Measurements from ENCODE around the gene CYP4B1.
"Not testable (repeated sequence)": the region's sequence is repeated elsewhere in the genome, so short reads cannot be mapped to it uniquely, and the experiment has no call there.

The CYP4B1 gene

DNA sequence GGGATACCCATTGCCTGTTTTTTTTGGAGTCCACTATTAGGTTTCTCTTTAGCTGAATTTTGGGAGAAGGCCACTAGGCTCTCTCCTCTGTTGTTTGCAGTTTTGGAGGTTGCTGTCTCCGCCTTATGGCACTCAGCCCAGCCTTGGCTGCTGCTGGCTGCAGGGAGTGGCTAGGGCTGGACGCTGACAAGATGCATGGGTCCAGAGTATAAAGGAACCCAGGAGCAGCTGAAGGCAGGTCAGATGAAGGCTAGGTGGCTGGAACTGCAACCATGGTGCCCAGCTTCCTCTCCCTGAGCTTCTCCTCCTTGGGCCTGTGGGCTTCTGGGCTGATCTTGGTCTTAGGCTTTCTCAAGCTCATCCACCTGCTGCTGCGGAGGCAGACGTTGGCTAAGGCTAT lies at the start of gene CYP4B1:
Gene CYP4B1 (plus strand): TSS at position 237 of the 400 bp plus-strand sequence. CDS start 36 bp downstream, at position 273.
- no peak for DNase-seq

GRCh38 chr1:46749404-46749803 lies 49.4 kb upstream of the CYP4B1 start:
- no peak for DNase-seq

GRCh38 chr1:46749921-46750404 lies 48.9 kb upstream of the CYP4B1 start:
- no peak for DNase-seq

GRCh38 chr1:46753985-46754384 lies 44.9 kb upstream of the CYP4B1 start:
- no peak for DNase-seq

DNA sequence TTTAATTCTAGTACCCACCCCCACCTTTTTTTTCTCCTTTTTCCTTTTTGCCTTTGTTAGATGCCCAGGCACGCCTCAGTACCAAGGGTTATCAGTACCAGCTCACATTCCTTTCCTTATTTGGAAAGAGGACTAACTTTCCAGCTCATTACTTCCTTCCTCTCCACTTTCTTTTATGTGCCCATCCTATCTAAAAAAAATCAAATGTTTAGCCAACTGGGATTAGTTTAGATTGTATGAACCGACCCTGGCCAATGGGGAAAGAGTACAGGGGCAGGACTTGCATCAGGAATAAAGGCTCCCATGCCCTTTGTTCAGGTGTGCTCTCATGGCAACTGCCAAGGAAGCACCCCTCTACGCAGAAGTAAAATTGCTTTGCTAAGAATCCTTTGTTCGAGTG lies 44.1 kb upstream of the CYP4B1 start:
- not testable (repeated sequence) for DNase-seq

DNA sequence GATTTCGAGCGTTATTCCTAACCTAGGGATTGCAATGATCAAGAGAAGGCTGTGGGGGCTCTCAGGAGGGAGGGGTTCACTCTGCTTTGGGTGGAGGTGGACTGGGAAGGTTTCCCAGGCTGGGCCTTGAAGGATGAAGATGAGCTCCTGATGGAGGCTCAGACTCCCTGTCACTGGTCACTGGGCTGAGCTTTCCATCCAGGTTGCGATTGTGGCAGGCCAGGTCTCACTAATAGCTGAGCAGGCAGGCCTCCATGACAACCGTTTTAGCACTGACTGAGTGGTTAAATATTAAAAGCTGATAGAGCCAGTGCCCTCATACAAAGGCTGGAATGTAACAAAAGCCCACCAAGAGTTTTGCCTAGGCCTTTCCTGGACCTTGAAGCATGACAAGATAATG lies 43.7 kb upstream of the CYP4B1 start:
- DNase-seq = no peak

- DNase-seq = no peak
Observed at GRCh38 chr1:46757247-46757955, 41.4 kb upstream of the CYP4B1 start.

DNA sequence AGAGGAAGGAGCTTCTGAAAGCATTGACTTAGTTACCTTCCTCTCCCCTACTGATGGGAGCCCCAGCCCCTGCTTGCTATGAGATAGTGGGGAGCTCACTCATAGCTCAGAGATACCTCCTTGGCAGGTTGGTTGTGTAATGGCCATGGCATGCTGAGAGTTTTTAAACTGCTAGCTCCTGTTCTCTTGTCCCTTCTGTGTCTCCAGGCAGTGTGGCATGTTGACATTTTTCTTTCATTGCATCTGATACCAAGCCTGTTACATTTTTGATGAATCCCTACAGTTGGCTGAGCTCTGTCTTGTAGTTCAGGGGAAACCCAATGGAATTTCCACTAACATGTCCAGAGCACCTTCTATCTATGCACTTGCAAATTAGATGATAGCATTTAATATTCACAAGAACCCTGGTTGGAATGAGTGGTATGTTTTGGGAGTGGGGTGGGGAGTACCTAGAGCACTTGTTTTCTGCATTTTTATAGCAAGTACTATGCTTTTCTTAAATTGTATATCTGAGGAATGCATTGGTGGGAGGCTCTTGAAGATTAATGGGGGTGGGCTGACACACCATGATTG lies 40.8 kb upstream of the CYP4B1 start:
- no peak for DNase-seq

GRCh38 chr1:46760558-46761166 lies 38.2 kb upstream of the CYP4B1 start:
- no peak for DNase-seq

- no peak for DNase-seq
Observed at GRCh38 chr1:46761740-46762139, 37.1 kb upstream of the CYP4B1 start.

- no peak for DNase-seq
Observed at GRCh38 chr1:46764402-46764801, 34.4 kb upstream of the CYP4B1 start.

DNA sequence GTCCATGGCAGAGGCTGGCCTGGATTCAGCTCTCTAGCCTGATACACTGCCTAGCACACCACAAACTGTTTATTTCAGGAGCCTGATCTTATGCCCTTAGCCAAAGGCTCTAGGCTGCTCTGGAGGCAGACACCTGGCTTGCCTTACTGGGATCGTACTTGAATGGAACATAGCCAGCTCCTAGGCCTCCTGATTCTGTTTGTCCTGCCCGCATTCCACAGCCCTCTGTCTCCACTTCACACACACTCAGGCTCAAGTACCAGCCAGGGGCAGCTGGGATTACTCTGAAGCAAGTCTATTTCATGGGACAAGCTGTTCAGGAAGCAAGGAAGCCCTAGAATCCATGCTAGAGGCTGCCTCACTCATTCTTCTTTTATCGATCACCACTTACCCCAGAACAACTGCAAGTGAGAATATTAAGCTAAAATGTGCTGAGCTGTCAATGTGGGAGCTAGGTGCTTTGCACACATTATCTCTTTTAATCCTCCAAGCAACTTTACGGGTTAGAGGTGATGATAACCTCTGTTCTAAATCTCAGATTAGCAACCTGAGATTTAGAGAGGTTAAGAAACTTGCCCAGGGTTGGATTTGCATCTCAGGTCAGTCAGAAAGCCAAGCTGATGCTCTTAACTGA lies 31.1 kb upstream of the CYP4B1 start:
- DNase-seq = no peak

- no peak for DNase-seq
Observed at GRCh38 chr1:46768445-46768844, 30.4 kb upstream of the CYP4B1 start.

- no peak for DNase-seq
Observed at GRCh38 chr1:46769028-46769740, 29.7 kb upstream of the CYP4B1 start.

GRCh38 chr1:46770541-46770940 lies 28.3 kb upstream of the CYP4B1 start:
- no peak for DNase-seq

GRCh38 chr1:46772571-46772970 lies 26.3 kb upstream of the CYP4B1 start:
- DNase-seq = no peak

DNA sequence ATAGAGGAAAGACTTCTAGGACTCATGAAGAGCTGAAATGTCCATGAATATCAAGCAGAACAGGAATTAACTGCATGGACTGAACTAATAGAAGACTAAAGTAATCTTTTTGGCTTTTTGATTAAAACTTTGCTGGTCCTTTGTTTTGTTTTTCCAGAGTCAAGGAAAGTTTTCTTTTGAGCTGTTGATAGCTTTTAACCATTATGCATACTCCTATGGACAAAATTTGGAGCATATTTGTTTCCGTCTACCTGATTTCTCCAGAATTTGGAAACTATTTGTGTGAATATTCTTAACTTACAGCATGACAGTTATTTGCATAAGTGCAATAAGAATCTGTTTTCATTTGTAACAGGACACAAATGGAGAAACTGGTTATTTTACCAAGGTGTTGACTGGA lies 24.5 kb upstream of the CYP4B1 start:
- DNase-seq = no peak

DNA sequence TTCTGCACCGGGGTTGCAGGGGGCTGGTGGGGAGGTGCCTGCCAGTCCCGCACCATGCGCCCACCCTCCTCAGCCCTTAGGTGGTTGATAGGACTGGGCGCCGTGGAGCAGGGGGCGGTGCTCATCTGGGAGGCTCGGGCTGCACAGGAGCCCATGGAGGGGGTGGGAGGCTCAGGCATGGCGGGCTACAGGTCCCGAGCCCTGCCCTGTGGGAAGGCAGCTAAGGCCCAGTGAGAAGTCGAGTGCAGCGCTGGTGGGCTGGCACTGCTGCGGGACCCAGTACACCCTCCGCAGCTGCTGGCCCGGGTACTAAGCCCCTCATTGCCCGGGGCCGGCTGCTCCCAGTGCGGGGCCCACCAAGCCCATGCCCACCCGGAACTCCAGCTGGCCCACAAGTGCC lies 20.4 kb upstream of the CYP4B1 start:
- DNase-seq = not testable (repeated sequence)

DNA sequence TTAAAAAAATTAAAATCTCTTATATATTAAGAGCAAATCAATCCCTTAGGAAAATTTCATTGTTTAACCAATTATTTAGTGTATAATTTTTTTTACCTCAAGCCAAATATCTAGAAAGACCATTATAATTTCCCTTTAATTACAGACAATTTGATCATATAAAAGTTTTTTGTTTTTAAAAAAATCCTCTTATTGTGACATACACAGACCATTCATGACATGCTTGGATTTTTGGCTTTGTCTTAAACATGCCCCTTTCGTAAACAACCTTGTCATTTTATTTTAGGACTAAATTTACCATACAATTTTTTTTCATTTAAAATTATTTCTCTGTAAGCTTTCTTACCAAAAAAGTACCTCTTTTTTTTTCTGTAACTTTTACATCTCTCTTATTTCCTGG lies 14.2 kb upstream of the CYP4B1 start:
- DNase-seq = no peak

DNA sequence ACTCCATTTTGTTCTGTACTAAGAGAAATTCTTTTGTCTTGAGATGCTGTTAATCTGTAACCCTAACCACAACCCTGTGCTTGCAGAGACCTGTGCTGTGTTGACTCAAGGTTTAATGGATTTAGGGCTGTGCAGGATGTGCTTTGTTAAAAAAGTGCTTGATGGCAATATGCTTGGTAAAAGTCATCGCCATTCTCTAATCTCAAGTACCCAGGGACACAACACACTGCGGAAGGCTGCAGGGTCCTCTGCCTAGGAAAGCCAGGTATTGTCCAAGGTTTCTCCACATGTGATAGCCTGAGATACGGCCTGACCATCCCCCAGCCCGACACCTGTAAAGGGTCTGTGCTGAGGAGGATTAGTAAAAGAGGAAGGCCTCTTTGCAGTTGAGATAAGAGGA lies 10.2 kb upstream of the CYP4B1 start:
- not testable (repeated sequence) for DNase-seq

DNA sequence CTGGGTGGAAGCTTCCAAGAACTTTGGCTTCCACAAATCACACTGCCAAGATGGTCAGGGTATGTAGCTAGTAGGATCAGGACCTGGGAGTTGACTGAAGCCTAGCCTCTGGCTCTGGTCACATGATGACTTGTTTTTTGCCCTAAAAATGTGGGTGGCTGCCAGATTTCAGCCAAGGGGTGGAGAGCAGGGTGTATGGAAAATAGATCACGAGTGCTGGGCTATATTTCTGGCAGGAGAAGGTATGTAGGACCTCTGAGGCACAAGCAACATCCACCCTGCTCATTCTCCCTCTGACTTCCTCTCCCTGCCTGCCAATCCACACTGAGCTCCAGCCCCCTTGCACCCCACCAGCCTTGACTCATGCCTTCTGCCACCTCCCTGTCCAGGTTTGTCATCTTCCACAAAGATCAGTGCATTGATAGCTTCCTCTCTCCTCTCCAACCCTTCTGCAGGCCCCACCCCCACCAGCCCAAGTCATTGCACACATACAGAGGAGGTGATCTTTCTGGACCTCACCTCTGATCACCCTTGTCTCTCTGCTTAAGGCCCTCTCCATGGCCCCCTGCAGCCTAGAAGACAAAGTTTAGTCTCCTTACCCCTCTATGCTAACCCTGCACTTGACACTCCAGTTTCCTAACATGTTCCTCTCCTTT lies 8.3 kb upstream of the CYP4B1 start:
- no peak for DNase-seq

GRCh38 chr1:46793126-46793525 lies 5.7 kb upstream of the CYP4B1 start:
- DNase-seq = no peak

Data from NCI-H1436 (cell line).